Sigmoid colon (tissue), 7 donors: ENCODE measurements around the gene DCANP1. TPM values are rescaled to one million over a fixed set of nuclear protein-coding genes. Genes with fewer than 3 reads are reported as not detected.

Source experiments
- DNase-seq: peaks from one replicate; pipeline ENCODE4 v3.0.0-alpha.2; 2019
- H3K27ac ChIP-seq, 4 donors: fragments of 200-600 bp; sonication (generic); one replicate each; pipeline ENCODE4 v1.5.1; 2016 to 2019; ENCODE audit warnings: mild to moderate bottlenecking in 1 of 4
- H3K27me3 ChIP-seq, 3 donors: fragments of 200-600 bp; sonication (generic); one replicate each; pipeline ENCODE4 v1.5.1; 2019; ENCODE audit warnings: mild to moderate bottlenecking in 1 of 3
- H3K36me3 ChIP-seq, 4 donors: fragments of 200-600 bp; sonication (generic); one replicate each; pipeline ENCODE4 v1.5.1; 2016 to 2019
- H3K4me1 ChIP-seq, 4 donors: fragments of 200-600 bp; sonication (generic); one replicate each; pipeline ENCODE4 v1.5.1; 2017 to 2019
- H3K4me3 ChIP-seq, 4 donors: fragments of 200-600 bp; sonication (generic); one replicate each; pipeline ENCODE4 v1.5.1; 2017 to 2019; ENCODE audit warnings: mild to moderate bottlenecking in 2 of 4, moderate library complexity in 1 of 4
- H3K9me3 ChIP-seq, 4 donors: fragments of 200-600 bp in 3 of 4; sonication (generic) in 3 of 4; one replicate each; pipeline versions ENCODE4 v1.5.1 to v1.6.1; 2013 to 2019
- CTCF ChIP-seq, 4 experiments: fragments of 450-650 bp in 3 of 4; fragments of 200-600 bp in 1 of 4; IDR thresholded peaks; one replicate each; pipeline ENCODE4 v1.5.1; 2016 to 2019; ENCODE audit warnings: antibody characterized with exemption in 4 of 4, mild to moderate bottlenecking in 3 of 4, moderate library complexity in 2 of 4
- EP300 ChIP-seq, 4 donors: sonication (generic); formaldehyde crosslinking; IDR thresholded peaks; one replicate each; pipeline ENCODE4 v1.6.1; 2017; ENCODE audit warnings: antibody characterized with exemption in 4 of 4
- POLR2A ChIP-seq, 2 donors: fragments of 450-650 bp; IDR thresholded peaks; one replicate each; pipeline ENCODE4 v1.6.1; 2016; ENCODE audit warnings: antibody characterized with exemption in 2 of 2, mild to moderate bottlenecking in 2 of 2, moderate library complexity in 2 of 2
- POLR2AphosphoS5 ChIP-seq, 4 donors: sonication (generic); formaldehyde crosslinking; IDR thresholded peaks; one replicate each; pipeline ENCODE4 v1.6.1; 2017; ENCODE audit warnings: antibody characterized with exemption in 4 of 4
- WGBS, 2 donors: extraction: QIAGEN DNeasy Blood & Tissue Kit; methylation state at CpG; one replicate each; pipeline ENCODE4 v1.1.7; 2013; 5-methylcytosine and 5-hydroxymethylcytosine counted together
- intact Hi-C: fragments of 100-400 bp; cut with DNase I; formaldehyde crosslinking; loops from one replicate; pipeline ENCODE4 v1.15.1; 2023
- polyA plus RNA-seq, 3 donors: library from polyadenylated mRNA; stranded (reverse); fragments of 200-250 nt; gene quantifications; one replicate each; pipeline ENCODE4 v1.2.3, GENCODE V29; 2013
- total RNA-seq, 4 donors: library from RNA; depleted of rRNA; stranded (reverse); fragments of >200 nt; gene quantifications; one replicate each; pipeline ENCODE4 v1.1.0, GENCODE V29; 2016
- donor health status: healthy with polysubstance abuse.
- donor health status: Bipolar disorder and iron deficiency.
- donor health status: healthy.

DCANP1 gene
- total and polyA plus RNA-seq, 7 donors, result 0.13 to 0.46 TPM; not detected in 5

GRCh38 chr5:135454946-135455345 is 7.8 kb upstream of the DCANP1 start:
- intact Hi-C loops, result no loop called here
- Histone ChIP-seq H3K9me3 (no peaks in the 10 kb centered on the region), H3K36me3 (no peaks in the 10 kb centered on the region), H3K27ac (no peak overlapping the region), H3K4me3 (no peak overlapping the region), H3K27me3 (peaks cover 0 to 4% (median 0%) of the 10 kb centered on the region in 3 donors), H3K4me1 (peaks cover 0 to 9% (median 2%) of the 10 kb centered on the region in 4 donors)
- DNase-seq, result peak; percentile 53
- TF ChIP-seq CTCF (IDR thresholded peaks at IDR 0.05) (no peak), EP300 (IDR thresholded peaks at IDR 0.05) (no peak), POLR2AphosphoS5 (IDR thresholded peaks at IDR 0.05) (no peak), POLR2A (IDR thresholded peaks at IDR 0.05) (no peak)
- 71 to 98% methylated on average over 3 of the region's 3 CpGs for WGBS, 2 donors

- Histone ChIP-seq H3K4me3 (no peak overlapping the region), H3K36me3 (no peaks in the 10 kb centered on the region), H3K27ac (no peak overlapping the region), H3K27me3 (peaks cover 0 to 4% (median 0%) of the 10 kb centered on the region in 3 donors), H3K4me1 (peaks cover 0 to 2% (median 0%) of the 10 kb centered on the region in 4 donors), H3K9me3 (no peaks in the 10 kb centered on the region)
- DNase-seq, result no peak
- 73 to 89% methylated on average over 4 of the region's 4 CpGs for WGBS, 2 donors
- no peak for TF ChIP-seq POLR2AphosphoS5 (IDR thresholded peaks at IDR 0.05)
- TF ChIP-seq POLR2A (IDR thresholded peaks at IDR 0.05), result no peak
- no peak for TF ChIP-seq CTCF (IDR thresholded peaks at IDR 0.05)
- TF ChIP-seq EP300 (IDR thresholded peaks at IDR 0.05), result no peak
- intact Hi-C loops, result no loop called here
Observed at GRCh38 chr5:135453613-135454012, 6.5 kb upstream of the DCANP1 start.

- no peaks in the 10 kb centered on the region for H3K4me1 ChIP-seq
- 69 to 76% methylated on average over 10 of the region's 10 CpGs for WGBS, 2 donors
- H3K36me3 ChIP-seq, result no peaks in the 10 kb centered on the region
- intact Hi-C loops, result no loop called here
- H3K9me3 ChIP-seq, result no peaks in the 10 kb centered on the region
- no peak within 1 kb of the TSS for H3K4me3 ChIP-seq
- peak; percentile 48 for DNase-seq
- TF ChIP-seq EP300 (IDR thresholded peaks at IDR 0.05) (no peak), POLR2A (IDR thresholded peaks at IDR 0.05) (no peak), CTCF (IDR thresholded peaks at IDR 0.05) (no peak), POLR2AphosphoS5 (IDR thresholded peaks at IDR 0.05) (no peak)
- H3K27me3 ChIP-seq, result no peaks in the 10 kb centered on the region
- H3K27ac ChIP-seq, result no peak within 1 kb of the TSS
Observed at GRCh38 chr5:135452321-135453030, 5.3 kb upstream of the DCANP1 start, which contains the start of gene TIFAB. Gene TIFAB (minus strand): TSS chr5:135452351. CDS start chr5:135449939, 2,412 bp downstream.

GRCh38 chr5:135451581-135452320 is 4.6 kb upstream of the DCANP1 start:
- intact Hi-C loops, result no loop called here
- TF ChIP-seq POLR2A (IDR thresholded peaks at IDR 0.05) (no peak), POLR2AphosphoS5 (IDR thresholded peaks at IDR 0.05) (no peak), CTCF (IDR thresholded peaks at IDR 0.05) (no peak), EP300 (IDR thresholded peaks at IDR 0.05) (no peak)
- Histone ChIP-seq H3K36me3 (no peaks in the 10 kb centered on the region), H3K9me3 (no peaks in the 10 kb centered on the region), H3K27me3 (no peaks in the 10 kb centered on the region), H3K27ac (no peak overlapping the region), H3K4me1 (no peaks in the 10 kb centered on the region), H3K4me3 (no peak overlapping the region)
- 84 to 86% methylated on average over 17 of the region's 17 CpGs for WGBS, 2 donors
- DNase-seq, result peak; percentile 36
